ENCODE results near the gene LHX6.

DNA sequence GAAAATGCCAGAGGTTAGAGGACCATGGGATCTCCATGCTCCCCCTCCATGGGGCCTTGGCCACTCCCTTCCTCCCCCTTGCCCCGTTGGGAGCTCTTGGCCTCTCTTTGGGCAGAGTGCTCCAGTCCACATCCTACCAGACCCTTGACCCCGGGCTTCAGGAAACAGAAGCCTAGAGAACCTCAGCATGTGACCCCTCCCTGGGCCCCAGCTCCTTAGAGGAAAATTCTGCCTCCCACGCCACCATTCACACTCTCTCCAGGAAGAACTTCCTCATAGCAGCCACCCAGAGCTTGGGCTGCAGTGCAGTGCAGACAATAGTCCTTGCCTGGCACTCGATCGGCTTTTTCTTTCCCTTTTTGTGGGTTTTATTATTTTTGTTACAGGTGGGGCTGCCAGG is 6.0 kb downstream of the LHX6 start:
- TF ChIP-seq POLR2AphosphoS5 (IDR thresholded peaks at IDR 0.05): no peak
- TF ChIP-seq EP300 (IDR thresholded peaks at IDR 0.05): no peak
- TF ChIP-seq POLR2A (IDR thresholded peaks at IDR 0.05): no peak
- TF ChIP-seq, protein P1, sequence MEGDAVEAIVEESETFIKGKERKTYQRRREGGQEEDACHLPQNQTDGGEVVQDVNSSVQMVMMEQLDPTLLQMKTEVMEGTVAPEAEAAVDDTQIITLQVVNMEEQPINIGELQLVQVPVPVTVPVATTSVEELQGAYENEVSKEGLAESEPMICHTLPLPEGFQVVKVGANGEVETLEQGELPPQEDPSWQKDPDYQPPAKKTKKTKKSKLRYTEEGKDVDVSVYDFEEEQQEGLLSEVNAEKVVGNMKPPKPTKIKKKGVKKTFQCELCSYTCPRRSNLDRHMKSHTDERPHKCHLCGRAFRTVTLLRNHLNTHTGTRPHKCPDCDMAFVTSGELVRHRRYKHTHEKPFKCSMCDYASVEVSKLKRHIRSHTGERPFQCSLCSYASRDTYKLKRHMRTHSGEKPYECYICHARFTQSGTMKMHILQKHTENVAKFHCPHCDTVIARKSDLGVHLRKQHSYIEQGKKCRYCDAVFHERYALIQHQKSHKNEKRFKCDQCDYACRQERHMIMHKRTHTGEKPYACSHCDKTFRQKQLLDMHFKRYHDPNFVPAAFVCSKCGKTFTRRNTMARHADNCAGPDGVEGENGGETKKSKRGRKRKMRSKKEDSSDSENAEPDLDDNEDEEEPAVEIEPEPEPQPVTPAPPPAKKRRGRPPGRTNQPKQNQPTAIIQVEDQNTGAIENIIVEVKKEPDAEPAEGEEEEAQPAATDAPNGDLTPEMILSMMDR (IDR thresholded peaks at IDR 0.05): no peak

Data from upper lobe of left lung (tissue), 4 donors.